ENCODE results near the gene KAT2A.

KAT2A gene

DNA sequence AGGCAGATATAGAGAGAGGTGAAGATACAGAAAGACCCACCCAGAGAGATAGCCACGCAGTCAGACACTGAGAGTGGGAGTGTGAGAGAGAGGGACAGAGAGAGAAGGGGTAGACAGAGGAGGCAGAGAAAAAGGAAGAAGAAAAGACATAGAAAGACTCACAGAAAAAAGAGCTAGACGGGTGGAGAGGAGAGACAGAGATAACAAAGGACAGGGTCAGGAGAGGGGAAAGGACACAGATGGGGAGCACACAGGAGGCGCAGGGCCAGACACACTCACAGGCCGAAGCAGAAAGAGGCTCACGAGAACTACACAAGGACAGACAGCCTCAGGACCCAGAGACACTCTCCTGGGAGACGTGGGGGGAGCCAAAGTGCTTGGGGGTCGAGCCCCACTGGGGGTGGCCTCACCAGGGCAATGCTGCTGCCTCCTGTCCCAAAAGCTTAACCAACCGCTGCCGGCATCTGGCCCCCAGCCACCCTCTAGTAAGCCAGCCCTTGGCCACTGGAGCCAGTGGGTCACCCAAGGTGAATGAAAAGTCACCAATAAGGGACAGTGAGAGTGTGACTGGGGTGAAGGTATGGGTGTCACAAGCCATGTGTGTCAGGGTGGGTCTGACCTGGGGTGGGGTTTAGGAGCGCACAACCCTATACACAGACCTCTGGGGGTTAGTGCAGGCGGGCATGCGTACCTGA, 26.6 kb downstream of the KAT2A start:
- DNase-seq (ENCODE audit: low spot score), result no peak

DNA sequence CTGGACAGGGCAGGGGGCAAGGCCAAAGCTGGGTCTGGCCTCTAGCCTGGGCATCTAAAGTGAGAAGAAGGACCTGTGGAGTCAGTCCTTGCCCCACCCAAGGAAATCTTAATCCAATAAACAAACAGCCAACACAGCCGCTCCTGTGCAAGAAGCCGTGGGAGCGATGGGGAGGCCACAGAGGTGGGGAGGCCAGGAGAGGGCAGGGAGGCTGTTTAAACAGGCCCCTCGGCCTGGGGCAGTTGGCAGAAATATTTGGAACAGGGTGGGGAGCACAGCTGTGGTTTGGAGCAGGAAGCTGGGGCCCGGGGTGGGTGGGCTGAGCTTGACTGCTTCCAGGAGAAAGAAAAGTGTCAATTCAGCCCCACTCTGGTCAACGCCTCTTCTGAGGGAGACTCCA, 28.2 kb downstream of the KAT2A start:
- no peak for DNase-seq (ENCODE audit: low spot score)

DNA sequence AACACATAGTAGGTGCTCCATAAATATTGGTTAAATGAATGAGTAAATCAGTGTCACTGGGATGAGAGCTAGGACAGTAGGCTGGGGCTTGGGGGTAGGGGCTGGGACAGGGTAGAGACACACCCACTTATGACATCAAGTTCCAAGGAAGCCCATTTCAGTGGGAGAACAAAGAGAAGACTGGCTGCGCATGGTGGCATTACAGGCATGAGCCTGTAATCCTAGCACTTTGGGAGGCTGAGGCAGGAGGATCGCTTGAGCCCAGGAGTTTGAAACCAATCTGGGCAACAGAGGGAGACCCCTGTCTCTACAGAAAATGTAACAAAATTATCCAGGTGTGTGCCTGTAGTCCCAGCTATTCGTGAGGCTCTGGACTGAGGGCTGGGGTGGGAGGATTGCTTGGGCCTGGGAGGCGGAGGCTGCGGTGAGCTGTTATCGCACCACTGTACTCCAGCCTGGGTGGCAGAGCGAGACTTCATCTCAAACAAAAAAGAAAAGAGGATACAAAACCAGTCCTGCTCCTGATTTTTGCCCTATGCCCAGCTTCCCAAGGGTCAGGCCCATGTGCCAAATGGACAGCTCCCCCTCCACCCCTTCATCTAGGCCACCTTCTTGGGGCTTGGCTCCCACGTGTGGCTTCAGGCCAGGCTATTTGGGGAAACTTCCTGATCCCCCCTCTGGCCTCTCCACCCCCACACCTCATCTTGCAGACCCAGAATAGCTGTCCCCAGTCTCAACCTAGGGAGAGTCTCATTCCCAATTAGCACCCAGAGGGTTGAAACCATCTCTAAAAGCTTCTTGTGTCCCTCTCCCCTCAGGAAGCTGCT, 30.0 kb downstream of the KAT2A start:
- no peak for DNase-seq (ENCODE audit: low spot score)

DNA sequence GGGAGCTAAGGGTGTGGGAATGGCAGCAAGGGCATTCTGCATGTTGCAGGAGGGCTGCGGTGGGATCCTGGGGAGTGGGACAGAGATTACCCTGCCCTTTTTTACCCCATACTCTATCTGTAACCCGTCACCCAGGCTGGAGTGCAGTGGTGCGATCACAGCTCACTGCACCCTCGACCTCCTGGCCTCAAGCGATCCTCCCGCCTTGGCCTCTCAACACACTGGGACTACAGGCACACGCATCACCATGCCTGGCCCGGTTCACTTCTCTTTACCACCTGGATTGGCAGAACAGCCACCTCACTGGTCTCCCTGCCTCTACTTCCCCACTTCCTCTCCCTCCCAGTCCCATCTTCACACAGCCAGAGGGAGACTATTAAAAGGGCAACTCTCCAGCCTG, 32.4 kb downstream of the KAT2A start:
- no peak for DNase-seq (ENCODE audit: low spot score)

DNA sequence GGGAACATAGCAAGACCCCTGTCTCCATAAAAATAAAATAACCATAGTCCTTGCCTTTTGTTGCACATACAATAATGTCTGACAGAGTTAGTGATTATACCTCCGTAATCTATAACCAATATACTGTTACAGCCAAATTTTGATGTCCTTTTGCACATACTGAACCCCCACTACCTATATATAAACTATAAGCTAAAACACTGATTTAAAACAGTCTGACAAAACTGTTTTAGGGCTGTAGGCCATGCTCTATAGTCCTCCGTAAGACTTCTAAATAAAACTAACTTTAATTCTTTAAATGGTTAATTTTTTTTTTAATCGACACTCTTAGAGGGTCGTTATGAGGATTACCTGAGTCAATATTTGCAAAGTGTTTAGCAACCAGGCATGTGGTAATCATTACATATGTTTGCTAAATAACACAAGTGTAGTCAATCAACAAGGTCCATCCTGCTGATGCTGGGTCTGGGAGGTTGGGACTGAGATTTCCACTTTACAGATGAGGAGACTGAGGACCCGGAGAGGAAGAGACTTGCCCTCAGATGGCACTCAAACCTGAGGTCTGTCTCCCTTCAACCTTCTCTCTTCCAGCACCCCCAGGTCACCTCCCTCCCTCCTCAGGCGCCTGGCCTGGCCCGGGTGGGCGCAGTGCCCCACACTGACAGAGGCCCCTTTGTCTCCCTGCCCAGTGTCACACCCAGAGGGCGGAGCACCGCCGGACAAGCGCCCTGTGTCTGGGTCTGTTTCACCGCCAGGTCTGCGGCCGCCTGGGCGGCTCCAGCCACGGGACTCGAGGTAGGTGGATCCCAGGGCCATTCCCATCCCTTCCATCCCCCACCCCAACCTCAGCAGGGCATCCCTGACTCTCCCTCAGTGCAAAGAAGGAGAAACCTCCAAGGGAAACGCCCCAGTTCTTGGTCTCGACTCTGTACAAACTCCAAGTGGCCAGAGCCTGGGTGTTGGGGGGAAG, 33.1 kb downstream of the KAT2A start:
- DNase-seq (ENCODE audit: low spot score), result no peak

GRCh38 chr17:42087042-42087701, 34.0 kb downstream of the KAT2A start:
- DNase-seq (ENCODE audit: low spot score), result no peak

- no peak for DNase-seq (ENCODE audit: low spot score)
These were observed 39.5 kb downstream of the KAT2A start for GRCh38 chr17:42081516-42082129.

- no peak for DNase-seq (ENCODE audit: low spot score)
These were observed 41.6 kb downstream of the KAT2A start for GRCh38 chr17:42079541-42079940.

- DNase-seq (ENCODE audit: low spot score), result no peak
These were observed 42.6 kb downstream of the KAT2A start for GRCh38 chr17:42078396-42079043.

GRCh38 chr17:42077755-42078154, 43.4 kb downstream of the KAT2A start:
- no peak for DNase-seq (ENCODE audit: low spot score)

- DNase-seq (ENCODE audit: low spot score), result no peak
These were observed 44.2 kb downstream of the KAT2A start for GRCh38 chr17:42076797-42077559.

DNA sequence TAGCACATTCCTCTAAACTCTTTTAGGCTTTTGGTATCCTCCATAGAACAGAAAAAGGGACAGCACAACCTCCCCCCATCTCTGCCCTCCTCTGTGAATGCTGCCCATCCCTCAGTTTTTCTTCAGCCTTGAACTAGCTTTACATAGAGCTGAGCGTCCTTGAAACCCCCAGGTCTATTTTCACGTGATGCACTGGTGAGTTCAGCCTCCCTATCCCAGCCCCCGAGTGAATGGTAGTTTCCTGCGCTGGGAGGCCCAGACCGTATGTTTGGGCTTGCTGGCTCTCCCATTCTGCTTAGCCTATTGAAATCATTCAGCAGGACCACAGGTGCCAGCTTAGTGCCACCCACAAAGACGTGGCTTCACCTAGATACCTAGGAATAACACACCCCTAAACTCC, 45.4 kb downstream of the KAT2A start:
- no peak for DNase-seq (ENCODE audit: low spot score)

DNA sequence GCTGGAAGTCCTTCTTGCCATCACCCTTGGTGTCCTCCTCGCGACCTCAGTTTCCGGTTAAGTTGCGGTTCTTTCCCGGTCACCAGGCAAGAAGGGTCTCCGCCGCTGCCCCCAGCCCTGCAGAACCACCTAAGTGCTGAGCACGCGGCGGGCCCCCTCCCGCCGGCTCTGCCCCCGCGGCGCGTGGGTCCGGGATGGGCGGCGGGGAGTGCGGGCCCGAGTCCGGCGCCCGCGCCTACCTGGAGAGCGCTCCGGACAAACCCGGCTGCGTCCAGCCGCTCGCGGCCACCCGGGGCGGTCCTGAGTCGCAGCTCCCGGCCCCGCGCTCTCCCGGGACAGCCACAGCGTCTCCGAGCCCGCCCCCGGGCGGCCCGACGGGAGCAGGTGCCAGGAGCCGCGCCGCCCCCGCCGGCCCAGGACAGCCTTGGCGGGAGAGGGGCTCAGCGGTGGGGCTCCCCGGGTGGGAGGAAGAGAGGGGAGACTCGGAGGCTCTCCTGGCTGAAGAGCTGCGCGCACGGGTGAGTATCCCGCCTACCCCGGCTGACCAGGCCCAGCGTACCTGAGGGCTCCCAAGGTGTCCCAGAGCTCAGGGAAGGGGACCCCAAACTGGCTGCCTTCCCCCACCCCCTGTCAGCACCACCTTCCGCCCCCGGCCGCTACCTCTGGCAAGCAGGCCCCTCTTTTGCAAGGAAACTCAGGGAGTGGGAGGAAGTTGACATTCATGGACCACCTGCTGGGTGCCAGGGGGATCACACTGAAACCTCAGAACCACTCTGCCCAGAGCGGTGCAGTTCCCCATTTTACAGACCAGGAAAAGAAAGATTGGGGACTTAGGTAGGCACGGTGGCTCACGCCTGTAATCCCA, 48.6 kb downstream of the KAT2A start:
- DNase-seq (ENCODE audit: low spot score), result no peak

DNA sequence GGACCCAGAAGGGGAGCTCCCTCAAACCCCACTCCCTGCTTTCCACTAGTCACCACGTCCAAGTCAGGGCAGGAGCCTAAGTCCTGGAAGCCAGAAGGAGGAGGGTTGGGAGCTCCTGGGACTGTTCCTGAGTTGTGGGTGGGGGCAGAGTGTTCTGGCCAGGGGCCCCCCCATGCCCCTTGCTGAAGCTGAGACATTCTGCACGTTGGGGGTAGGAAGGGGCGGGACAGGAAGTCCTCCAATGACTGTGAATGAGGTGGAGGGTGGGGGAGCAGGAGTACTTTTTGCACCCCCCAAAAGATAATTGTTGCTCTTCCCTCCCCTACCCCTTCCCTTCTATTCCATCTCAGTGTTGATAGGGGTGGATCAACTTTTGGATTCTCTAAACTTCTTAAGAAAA, 49.4 kb downstream of the KAT2A start:
- no peak for DNase-seq (ENCODE audit: low spot score)

- no peak for DNase-seq (ENCODE audit: low spot score)
These were observed 52.2 kb downstream of the KAT2A start for GRCh38 chr17:42068979-42069378.

DNA sequence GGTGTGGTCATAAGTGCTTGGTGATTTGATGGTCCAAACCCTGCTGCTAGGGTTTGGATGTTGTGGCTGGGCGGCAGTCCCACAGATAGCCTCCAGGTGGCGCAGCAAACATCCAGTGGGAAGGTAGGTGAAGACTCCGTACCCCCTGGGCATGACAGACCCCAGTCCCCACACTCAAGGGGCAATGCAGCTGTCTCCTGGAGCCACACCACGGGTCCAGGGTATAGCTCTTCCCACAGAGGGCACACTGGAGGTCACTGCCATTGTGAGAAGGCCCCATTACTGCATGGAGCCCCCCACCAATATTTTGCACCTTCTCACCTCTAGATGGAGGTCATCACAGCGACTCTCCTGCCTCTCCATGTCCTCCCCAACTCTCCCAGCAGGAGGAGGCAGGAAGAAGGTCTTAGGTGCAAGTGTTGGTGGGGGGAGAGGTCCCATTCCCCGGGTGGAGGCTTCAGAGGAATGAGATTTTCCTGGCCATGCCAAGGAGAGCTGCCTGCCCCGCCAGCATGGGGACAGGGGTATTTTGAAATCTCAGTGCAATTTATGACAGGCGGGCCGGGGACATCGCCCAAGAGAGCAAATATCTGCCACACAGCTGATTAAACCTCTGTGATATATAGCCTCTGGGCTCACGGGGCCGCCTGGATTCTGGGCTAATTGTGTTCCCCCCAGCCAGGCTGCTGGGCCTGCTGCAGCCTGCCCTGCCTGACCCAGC, 53.6 kb downstream of the KAT2A start:
- DNase-seq (ENCODE audit: low spot score), result no peak

DNA sequence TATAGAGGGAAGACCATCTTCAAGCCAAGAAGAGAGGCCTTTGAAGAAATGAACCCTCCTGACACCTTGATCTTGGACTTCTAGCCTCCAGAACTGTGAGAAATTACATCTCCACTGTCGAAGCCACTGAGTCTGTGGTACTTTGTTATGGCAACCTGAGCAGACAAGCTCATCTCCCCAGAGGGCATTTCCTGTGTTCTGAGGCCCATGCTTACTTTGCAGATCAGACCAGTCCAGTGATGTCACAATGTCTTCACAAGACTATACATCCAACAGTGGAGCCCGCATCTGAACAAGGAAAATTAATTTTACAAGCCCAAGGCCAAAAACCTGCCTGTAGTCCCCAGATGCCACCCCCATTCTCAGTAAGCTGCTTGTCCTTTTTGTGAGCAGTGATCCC, 56.0 kb downstream of the KAT2A start:
- DNase-seq (ENCODE audit: low spot score), result no peak

Measured in left forelimb (tissue), 1 donor.